Calu3 (cell line): ENCODE results near the gene AJAP1. TPM values are rescaled to one million over a fixed set of nuclear protein-coding genes. Genes with fewer than 3 reads are reported as not detected.

Source experiments
- BruUV-seq: library from RNA; stranded (reverse); fragments of 400-500 nt; replicated peaks from 2 replicates; lab custom pipeline; 2021; lab: Mats Ljungman, UMichigan
- CTCF ChIA-PET: fragments of 300-600 bp; sonication (Branson Sonifier 250); formaldehyde crosslinking; loops from one replicate; lab custom pipeline; 2022; ENCODE audit warnings: antibody characterized with exemption; lab: Charles Lee
- DNase-seq: peaks from one replicate; pipeline ENCODE4 v3.0.0; 2022
- H3K27ac Mint-ChIP-seq: one replicate; pipeline ENCODE4 v1.8.0; 2022; ENCODE audit warnings: mixed read lengths; ENCODE audit not compliant: unreplicated experiment
- H3K27me3 Mint-ChIP-seq: one replicate; pipeline ENCODE4 v1.8.0; 2022; ENCODE audit warnings: mixed read lengths; ENCODE audit not compliant: unreplicated experiment
- H3K36me3 Mint-ChIP-seq: one replicate; pipeline ENCODE4 v1.8.0; 2022; ENCODE audit warnings: mild to moderate bottlenecking, moderate library complexity, mixed read lengths; ENCODE audit not compliant: insufficient read depth, unreplicated experiment
- H3K4me1 Mint-ChIP-seq: one replicate; pipeline ENCODE4 v1.8.0; 2022; ENCODE audit warnings: mild to moderate bottlenecking, low read depth, mixed read lengths; ENCODE audit not compliant: unreplicated experiment
- H3K4me3 Mint-ChIP-seq: one replicate; pipeline ENCODE4 v1.8.0; 2022; ENCODE audit warnings: mild to moderate bottlenecking, low read depth, moderate library complexity, mixed read lengths; ENCODE audit not compliant: unreplicated experiment
- H3K9me3 Mint-ChIP-seq: one replicate; pipeline ENCODE4 v1.8.0; 2022; ENCODE audit warnings: low read depth, mixed read lengths; ENCODE audit not compliant: unreplicated experiment
- CTCF ChIP-seq: fragments of 200-600 bp; IDR thresholded peaks from one replicate; pipeline ENCODE4 v1.8.0; 2022; ENCODE audit warnings: antibody characterized with exemption; ENCODE audit not compliant: unreplicated experiment
- intact Hi-C: fragments of 100-400 bp; cut with micrococcal nuclease; formaldehyde crosslinking; loops from one replicate; pipeline ENCODE4 v1.10.0; 2022; ENCODE audit not compliant: unreplicated experiment
- total RNA-seq: library from RNA; stranded (reverse); gene quantifications from 2 replicates; pipeline ENCODE4 v1.2.3, GENCODE V29; 2022

The AJAP1 gene
- total RNA-seq, 1 experiment from 2014 or later, result not detected

- no peaks in the 10 kb centered on the region for H3K27me3 Mint-ChIP-seq
- no peak overlapping the region for H3K4me3 Mint-ChIP-seq
- H3K4me1 Mint-ChIP-seq, result no peaks in the 10 kb centered on the region
- TF ChIP-seq CTCF, result no peak
- CTCF ChIA-PET, result no interaction called here
- no peak for DNase-seq
- H3K9me3 Mint-ChIP-seq, result peaks cover 8% of the 10 kb centered on the region
- H3K36me3 Mint-ChIP-seq, result no peaks in the 10 kb centered on the region
- H3K27ac Mint-ChIP-seq, result no peak overlapping the region
- BruUV-seq, result no TSS peak
- intact Hi-C loops, result no loop called here
Observed at GRCh38 chr1:4773226-4773625, 118.8 kb downstream of the AJAP1 start.

- no peak for TF ChIP-seq CTCF
- no peaks in the 10 kb centered on the region for H3K4me1 Mint-ChIP-seq
- intact Hi-C loops, result no loop called here
Observed at GRCh38 chr1:4775506-4775905, 121.1 kb downstream of the AJAP1 start.

GRCh38 chr1:4778056-4778455 is 123.6 kb downstream of the AJAP1 start:
- BruUV-seq, result no TSS peak
- CTCF ChIA-PET, result no interaction called here
- no peak for TF ChIP-seq CTCF
- H3K27ac Mint-ChIP-seq, result no peak overlapping the region
- intact Hi-C loops, result no loop called here
- H3K9me3 Mint-ChIP-seq, result no peaks in the 10 kb centered on the region
- H3K4me3 Mint-ChIP-seq, result no peak overlapping the region
- no peaks in the 10 kb centered on the region for H3K4me1 Mint-ChIP-seq
- no peaks in the 10 kb centered on the region for H3K27me3 Mint-ChIP-seq
- DNase-seq, result no peak
- no peaks in the 10 kb centered on the region for H3K36me3 Mint-ChIP-seq

More at GRCh38 chr1:4775506-4775905, 121.1 kb downstream of the AJAP1 start:
- DNase-seq, result no peak
- CTCF ChIA-PET, result no interaction called here
- no TSS peak for BruUV-seq
- no peak overlapping the region for H3K4me3 Mint-ChIP-seq
- no peaks in the 10 kb centered on the region for H3K36me3 Mint-ChIP-seq
- H3K27ac Mint-ChIP-seq, result no peak overlapping the region
- H3K27me3 Mint-ChIP-seq, result no peaks in the 10 kb centered on the region
- H3K9me3 Mint-ChIP-seq, result peaks cover 3% of the 10 kb centered on the region

GRCh38 chr1:4781646-4782045 is 127.2 kb downstream of the AJAP1 start:
- Mint-ChIP-seq H3K36me3 (no peaks in the 10 kb centered on the region), H3K4me3 (no peak overlapping the region), H3K4me1 (no peaks in the 10 kb centered on the region), H3K27ac (no peak overlapping the region), H3K27me3 (no peaks in the 10 kb centered on the region), H3K9me3 (no peaks in the 10 kb centered on the region)
- intact Hi-C loops, result no loop called here
- BruUV-seq, result no TSS peak
- TF ChIP-seq CTCF, result no peak
- CTCF ChIA-PET, result no interaction called here
- no peak for DNase-seq
